OCI-LY7 (cell line): ENCODE results near the gene KLHDC10. TPM values are rescaled to one million over a fixed set of nuclear protein-coding genes. Genes with fewer than 3 reads are reported as not detected.
"Not testable (repeated sequence)": the region's sequence is repeated elsewhere in the genome, so short reads cannot be mapped to it uniquely, and the experiment has no call there.

Experiments used
- BruUV-seq: library from RNA; stranded (reverse); fragments of 400-500 nt; replicated peaks from 2 replicates; lab custom pipeline; 2021; lab: Mats Ljungman, UMichigan
- CTCF ChIA-PET: fragments of 300-600 bp; sonication (Branson Sonifier 250); formaldehyde crosslinking; loops from one replicate; lab custom pipeline; 2022; ENCODE audit warnings: antibody characterized with exemption; ENCODE audit not compliant: unreplicated experiment; lab: Charles Lee
- POLR2A ChIA-PET: fragments of 300-600 bp; sonication (Branson Sonifier 250); formaldehyde crosslinking; loops from one replicate; lab custom pipeline; 2022; ENCODE audit warnings: antibody characterized with exemption; lab: Charles Lee
- DNase-seq: peaks from one replicate; pipeline ENCODE4 v3.0.0-alpha.2; 2015; ENCODE audit warnings: low spot score
- H2AFZ ChIP-seq: fragments of 200-600 bp; sonication (generic), shearing (Covaris generic); 2 replicates; pipeline ENCODE4 v1.6.1; 2014; ENCODE audit warnings: mild to moderate bottlenecking, antibody characterized with exemption, low read length, moderate library complexity
- H3K27ac ChIP-seq: fragments of 200-600 bp; sonication (generic); 2 replicates; pipeline ENCODE4 v1.5.1; 2014; ENCODE audit warnings: mixed run types, low read depth, mild to moderate bottlenecking, moderate library complexity, low read length, inconsistent platforms; ENCODE audit not compliant: poor library complexity, severe bottlenecking
- H3K36me3 ChIP-seq: fragments of 200-600 bp; sonication (generic); 2 replicates; pipeline ENCODE4 v1.6.1; 2014; ENCODE audit warnings: mild to moderate bottlenecking, antibody characterized with exemption, low read length, moderate library complexity, mixed read lengths; ENCODE audit not compliant: insufficient read depth
- H3K4me1 ChIP-seq: fragments of 200-600 bp; sonication (generic); 2 replicates; pipeline ENCODE4 v1.5.1; 2014; ENCODE audit warnings: mild to moderate bottlenecking, low read length; ENCODE audit not compliant: insufficient read depth, poor library complexity, severe bottlenecking
- H3K4me2 ChIP-seq: fragments of 200-600 bp; sonication (generic); 2 replicates; pipeline ENCODE4 v1.6.1; 2014; ENCODE audit warnings: mild to moderate bottlenecking, low read length
- H3K4me3 ChIP-seq: fragments of 200-600 bp; sonication (generic); 2 replicates; pipeline ENCODE4 v1.5.1; 2014; ENCODE audit warnings: mild to moderate bottlenecking, low read depth, low read length; ENCODE audit not compliant: poor library complexity, severe bottlenecking
- H3K79me2 ChIP-seq: fragments of 200-600 bp; sonication (generic); 2 replicates; pipeline ENCODE4 v1.6.1; 2016; ENCODE audit warnings: low read depth, mild to moderate bottlenecking, low read length, moderate library complexity, mixed read lengths; ENCODE audit not compliant: insufficient read depth
- H3K9me2 ChIP-seq: fragments of 200-600 bp; sonication (generic); 2 replicates; pipeline ENCODE4 v1.6.1; 2016; ENCODE audit warnings: mild to moderate bottlenecking, low read length, mixed read lengths; ENCODE audit not compliant: insufficient read depth
- H3K9me3 ChIP-seq: fragments of 200-600 bp; sonication (generic); 2 replicates; pipeline ENCODE4 v1.6.1; 2014; ENCODE audit warnings: mild to moderate bottlenecking, mixed run types, low read length, mixed read lengths
- H4K20me1 ChIP-seq: fragments of 200-600 bp; sonication (generic); 2 replicates; pipeline ENCODE4 v1.6.1; 2014; ENCODE audit warnings: mild to moderate bottlenecking, antibody characterized with exemption, low read length, moderate library complexity, mixed read lengths; ENCODE audit not compliant: insufficient read depth
- EZH2phosphoT487 ChIP-seq: fragments of 200-600 bp; sonication (generic); IDR thresholded peaks from 2 replicates; pipeline ENCODE4 v1.6.1; 2018; ENCODE audit warnings: low read depth, borderline replicate concordance, mild to moderate bottlenecking, mixed run types, antibody characterized with exemption, low read length, moderate library complexity, mixed read lengths
- intact Hi-C: fragments of 100-400 bp; cut with micrococcal nuclease; formaldehyde crosslinking; loops from one replicate; pipeline ENCODE4 v1.10.0; 2022; ENCODE audit not compliant: unreplicated experiment
- total RNA-seq, 2 experiments: library from RNA; depleted of rRNA in 1 of 2; stranded (reverse); fragments of >200 nt in 1 of 2; shearing (Covaris generic) in 1 of 2; gene quantifications; 2 replicates each; pipeline ENCODE4 v1.2.3, GENCODE V29; 2014 to 2022
- TF ChIP-seq, protein P1 (sequence below): fragments of 200-600 bp; sonication (generic); conservative IDR thresholded peaks from 2 replicates; pipeline ENCODE4 v1.5.1; 2014; ENCODE audit warnings: mild to moderate bottlenecking, antibody characterized with exemption, low read length, moderate library complexity, mixed read lengths

The KLHDC10 gene
- total RNA-seq, 2 experiments from 2014 or later, result 15.9 to 21.2 TPM

DNA sequence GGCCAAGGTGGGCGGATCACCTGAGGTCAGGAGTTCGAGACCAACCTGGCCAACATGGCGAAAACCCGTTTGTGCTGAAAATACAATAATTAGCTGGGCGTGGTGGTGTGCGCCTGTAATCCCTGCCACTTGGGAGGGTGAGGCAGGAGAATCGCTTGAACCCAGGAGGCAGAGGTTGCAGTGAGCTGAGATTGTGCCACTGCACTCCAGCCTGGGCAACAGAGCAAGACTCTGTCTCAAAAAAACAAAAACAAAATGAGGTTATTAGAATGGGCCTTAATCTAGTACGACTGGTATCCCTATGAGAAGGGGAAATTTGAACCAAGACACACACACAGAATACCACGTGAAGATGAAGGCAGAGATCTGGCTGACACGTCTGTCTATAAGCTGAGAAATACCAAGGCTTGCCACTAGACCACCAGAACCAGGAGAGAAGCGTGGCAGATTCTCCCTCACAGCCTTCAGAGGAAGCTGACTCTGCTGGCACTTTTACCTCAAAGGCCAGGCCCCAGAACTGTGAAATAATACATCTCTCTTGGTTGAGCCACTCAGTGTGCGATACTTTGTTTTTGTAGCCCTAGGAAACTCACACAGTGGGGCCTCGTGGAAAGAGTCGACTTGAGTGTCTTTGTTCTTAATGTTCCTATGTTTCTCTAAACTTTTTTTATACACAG lies 75.2 kb downstream of the KLHDC10 start:
- Histone ChIP-seq H3K4me1 (peaks cover 22% of the 10 kb centered on the region), H3K36me3 (no peaks in the 10 kb centered on the region), H3K4me2 (no peak overlapping the region), H3K9me2 (no peaks in the 10 kb centered on the region), H4K20me1 (no peaks in the 10 kb centered on the region), H2AFZ (no peak overlapping the region), H3K4me3 (no peak overlapping the region), H3K27ac (no peak overlapping the region), H3K79me2 (no peaks in the 10 kb centered on the region), H3K9me3 (no peaks in the 10 kb centered on the region)
- peak; percentile 11 for DNase-seq
- no peak for TF ChIP-seq EZH2phosphoT487
- TF ChIP-seq, protein P1, sequence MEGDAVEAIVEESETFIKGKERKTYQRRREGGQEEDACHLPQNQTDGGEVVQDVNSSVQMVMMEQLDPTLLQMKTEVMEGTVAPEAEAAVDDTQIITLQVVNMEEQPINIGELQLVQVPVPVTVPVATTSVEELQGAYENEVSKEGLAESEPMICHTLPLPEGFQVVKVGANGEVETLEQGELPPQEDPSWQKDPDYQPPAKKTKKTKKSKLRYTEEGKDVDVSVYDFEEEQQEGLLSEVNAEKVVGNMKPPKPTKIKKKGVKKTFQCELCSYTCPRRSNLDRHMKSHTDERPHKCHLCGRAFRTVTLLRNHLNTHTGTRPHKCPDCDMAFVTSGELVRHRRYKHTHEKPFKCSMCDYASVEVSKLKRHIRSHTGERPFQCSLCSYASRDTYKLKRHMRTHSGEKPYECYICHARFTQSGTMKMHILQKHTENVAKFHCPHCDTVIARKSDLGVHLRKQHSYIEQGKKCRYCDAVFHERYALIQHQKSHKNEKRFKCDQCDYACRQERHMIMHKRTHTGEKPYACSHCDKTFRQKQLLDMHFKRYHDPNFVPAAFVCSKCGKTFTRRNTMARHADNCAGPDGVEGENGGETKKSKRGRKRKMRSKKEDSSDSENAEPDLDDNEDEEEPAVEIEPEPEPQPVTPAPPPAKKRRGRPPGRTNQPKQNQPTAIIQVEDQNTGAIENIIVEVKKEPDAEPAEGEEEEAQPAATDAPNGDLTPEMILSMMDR, result no peak
- intact Hi-C loops, result no loop called here
- ChIA-PET CTCF (interaction anchor here (0.6 kb wide), 1 partner anchor 695 kb away, joined by 3 read pairs; no protein-coding TSS in a partner anchor), POLR2A (interaction anchor here (1.2 kb wide), 1 partner anchor 9 kb away, joined by 3 read pairs; no protein-coding TSS in a partner anchor)
- no TSS peak for BruUV-seq

GRCh38 chr7:130146142-130146541 lies 75.8 kb downstream of the KLHDC10 start:
- DNase-seq, H3K27ac ChIP-seq, H3K79me2 ChIP-seq, H3K4me3 ChIP-seq, BruUV-seq, intact Hi-C loops, H3K4me2 ChIP-seq, H3K36me3 ChIP-seq, H3K9me3 ChIP-seq, H2AFZ ChIP-seq, H4K20me1 ChIP-seq, H3K9me2 ChIP-seq: not testable (repeated sequence)
- ChIA-PET POLR2A (interaction anchor here (0.6 kb wide), 1 partner anchor 1235 kb away, joined by 4 read pairs; no protein-coding TSS in a partner anchor), CTCF (interaction anchor here (0.6 kb wide), 1 partner anchor 694 kb away, joined by 3 read pairs; no protein-coding TSS in a partner anchor)
- peaks cover 28% of the 10 kb centered on the region for H3K4me1 ChIP-seq

GRCh38 chr7:130146693-130147405 lies 76.5 kb downstream of the KLHDC10 start:
- no peak overlapping the region for H3K27ac ChIP-seq
- CTCF ChIA-PET, result no interaction called here

More at GRCh38 chr7:130146693-130147405, 76.5 kb downstream of the KLHDC10 start:
- H3K79me2 ChIP-seq, result no peaks in the 10 kb centered on the region
- 0 out of 2 replicates have a peak, but pooled peaks cover 4% of the 10 kb centered on the region for H3K9me3 ChIP-seq
- H3K36me3 ChIP-seq, result no peaks in the 10 kb centered on the region
- no peaks in the 10 kb centered on the region for H4K20me1 ChIP-seq
- intact Hi-C loops, result no loop called here
- POLR2A ChIA-PET, result interaction anchor here (0.6 to 1.0 kb wide), 3 partner anchors 21 to 1235 kb away, joined by 4 to 6 read pairs (median 5); no protein-coding TSS in a partner anchor
- H2AFZ ChIP-seq, result no peak overlapping the region
- H3K4me1 ChIP-seq, result peaks cover 32% of the 10 kb centered on the region
- BruUV-seq, result no TSS peak
- TF ChIP-seq, protein P1, result no peak
- no peak for TF ChIP-seq EZH2phosphoT487
- DNase-seq, result no peak
- H3K9me2 ChIP-seq, result no peaks in the 10 kb centered on the region
- H3K4me3 ChIP-seq, result no peak overlapping the region
- no peak overlapping the region for H3K4me2 ChIP-seq
